Breast epithelium (tissue), 3 donors: ENCODE measurements around the gene TES.

Experiments used
- CTCF ChIP-seq, 3 donors: fragments of 450-650 bp; IDR thresholded peaks; one replicate each; pipeline ENCODE4 v1.5.1; 2016 to 2017; ENCODE audit warnings: antibody characterized with exemption in 3 of 3, mild to moderate bottlenecking in 3 of 3, moderate library complexity in 3 of 3
- POLR2A ChIP-seq: fragments of 450-650 bp; IDR thresholded peaks from one replicate; pipeline ENCODE4 v1.6.1; 2016; ENCODE audit warnings: antibody characterized with exemption, mild to moderate bottlenecking, moderate library complexity
- POLR2AphosphoS5 ChIP-seq, 3 donors: sonication (generic); formaldehyde crosslinking; IDR thresholded peaks; one replicate each; pipeline ENCODE4 v1.6.1; 2017; ENCODE audit warnings: antibody characterized with exemption in 3 of 3

- TF ChIP-seq POLR2AphosphoS5 (IDR thresholded peaks at IDR 0.05) (no peak), POLR2A (no peak), CTCF (IDR thresholded peaks at IDR 0.05) (no peak)
Observed at GRCh38 chr7:116219834-116220233, 9.5 kb downstream of the TES start.
